CD4-positive, alpha-beta T cell treated with Interferon alpha-2 for 1 hour (primary cell): Measurements from ENCODE around the gene ZBTB46.
"Not testable (repeated sequence)": the region's sequence is repeated elsewhere in the genome, so short reads cannot be mapped to it uniquely, and the experiment has no call there.

Source experiments
- DNase-seq, 2 donors: peaks; one replicate each; pipeline ENCODE4 v3.0.0-alpha.2; 2020 to 2022

Gene ZBTB46

GRCh38 chr20:63814891-63815614 lies 16.0 kb downstream of the ZBTB46 start:
- DNase-seq = no peak

DNA sequence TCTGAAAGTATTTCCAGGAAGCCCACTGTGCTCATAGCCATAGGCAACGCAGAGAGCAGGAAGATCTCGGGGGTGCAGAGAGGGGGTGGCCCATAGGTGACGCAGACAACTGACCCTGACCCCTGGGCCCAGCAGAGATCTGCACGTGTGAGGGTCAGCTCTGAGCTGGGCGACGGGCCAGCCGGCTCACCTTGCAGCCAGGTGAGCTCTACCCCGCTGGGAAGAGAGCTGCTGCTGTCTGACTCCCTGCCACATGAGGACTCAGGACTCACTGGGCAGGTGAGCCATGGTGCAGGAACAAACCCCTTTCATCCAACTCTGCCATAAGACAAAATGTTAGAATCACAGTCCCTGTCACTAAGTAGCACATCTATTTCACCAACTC lies 19.6 kb downstream of the ZBTB46 start:
- DNase-seq = no peak

DNA sequence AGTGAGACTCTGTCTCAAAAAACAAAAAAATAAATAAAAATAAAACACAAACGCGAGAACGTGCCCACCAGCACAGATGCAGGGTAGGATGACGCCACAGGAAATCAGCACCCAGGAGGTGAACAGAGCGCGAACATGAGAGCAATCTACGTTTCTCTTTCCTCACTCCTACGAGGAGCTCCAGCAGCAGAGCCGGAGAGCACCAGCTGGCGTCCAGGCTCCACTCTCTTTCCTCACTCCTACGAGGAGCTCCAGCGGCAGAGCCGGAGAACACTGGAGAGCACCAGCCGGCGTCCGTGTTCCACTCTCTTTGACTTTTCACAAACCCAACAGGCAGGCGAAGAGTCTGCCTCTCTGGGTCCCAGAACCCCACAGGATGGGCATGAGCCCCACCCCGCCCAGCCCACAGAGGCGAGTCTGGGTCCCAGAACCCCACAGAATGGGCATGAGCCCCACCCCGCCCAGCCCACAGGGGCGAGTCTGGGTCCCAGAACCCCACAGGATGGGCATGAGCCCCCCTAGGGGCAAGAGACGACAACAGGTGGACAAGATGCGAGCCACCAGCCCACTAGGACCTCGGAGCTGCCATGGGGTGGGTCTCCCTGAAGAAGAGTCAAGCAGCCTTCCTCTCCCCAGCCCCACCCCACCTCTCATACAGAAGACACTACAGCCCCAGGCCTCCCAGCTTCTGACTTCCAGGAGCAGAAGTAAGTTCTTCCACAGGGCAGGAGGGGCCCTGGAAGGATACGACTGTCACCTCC lies 20.2 kb downstream of the ZBTB46 start:
- DNase-seq = no peak

- no peak for DNase-seq
These were observed 21.2 kb downstream of the ZBTB46 start for GRCh38 chr20:63809856-63810255.

GRCh38 chr20:63808964-63809674 lies 21.9 kb downstream of the ZBTB46 start:
- DNase-seq = no peak

GRCh38 chr20:63808145-63808724 lies 22.8 kb downstream of the ZBTB46 start:
- no peak for DNase-seq

DNA sequence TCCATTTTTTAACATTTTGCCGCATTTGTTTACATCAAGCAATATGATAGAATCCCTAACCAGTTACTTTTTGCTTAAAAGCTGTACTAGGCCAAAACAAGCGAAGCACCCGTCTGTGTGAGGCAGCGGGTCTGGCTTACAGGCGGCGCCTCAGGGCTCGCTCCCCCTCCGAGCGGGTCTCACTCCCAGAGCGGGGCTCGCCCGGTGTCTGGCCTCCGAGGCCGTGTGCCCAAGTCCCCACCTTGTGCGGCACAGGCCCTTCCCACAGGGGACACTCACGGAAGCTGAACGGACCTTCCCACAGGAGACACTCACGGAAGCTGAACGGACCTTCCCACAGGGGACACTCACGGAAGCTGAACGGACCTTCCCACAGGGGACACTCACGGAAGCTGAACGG lies 23.4 kb downstream of the ZBTB46 start:
- DNase-seq = no peak

GRCh38 chr20:63804308-63804636 lies 26.8 kb downstream of the ZBTB46 start:
- no peak for DNase-seq

- no peak for DNase-seq
These were observed 28.4 kb downstream of the ZBTB46 start for GRCh38 chr20:63802469-63803240.

DNA sequence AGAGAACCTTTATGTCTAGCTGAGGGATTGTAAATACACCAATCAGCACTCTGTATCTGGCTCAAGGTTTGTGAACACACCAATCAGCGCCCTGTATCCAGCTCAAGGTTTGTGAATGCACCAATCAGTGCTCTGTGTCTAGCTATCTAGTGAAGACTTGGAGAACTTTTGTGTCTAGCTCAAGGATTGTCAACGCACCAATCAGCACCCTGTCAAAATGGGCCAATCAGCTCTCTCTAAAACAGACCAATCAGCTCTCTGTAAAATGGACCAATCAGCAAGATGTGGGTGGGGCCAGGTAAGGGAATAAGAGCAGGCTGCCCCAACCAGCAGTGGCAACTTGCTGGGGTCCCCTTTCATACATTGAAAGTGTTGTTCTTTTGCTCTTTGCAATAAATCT lies 29.9 kb downstream of the ZBTB46 start:
- not testable (repeated sequence) for DNase-seq

- not testable (repeated sequence) for DNase-seq
These were observed 30.7 kb downstream of the ZBTB46 start for GRCh38 chr20:63800411-63800810.

GRCh38 chr20:63799127-63799526 lies 31.9 kb downstream of the ZBTB46 start:
- DNase-seq = not testable (repeated sequence)

DNA sequence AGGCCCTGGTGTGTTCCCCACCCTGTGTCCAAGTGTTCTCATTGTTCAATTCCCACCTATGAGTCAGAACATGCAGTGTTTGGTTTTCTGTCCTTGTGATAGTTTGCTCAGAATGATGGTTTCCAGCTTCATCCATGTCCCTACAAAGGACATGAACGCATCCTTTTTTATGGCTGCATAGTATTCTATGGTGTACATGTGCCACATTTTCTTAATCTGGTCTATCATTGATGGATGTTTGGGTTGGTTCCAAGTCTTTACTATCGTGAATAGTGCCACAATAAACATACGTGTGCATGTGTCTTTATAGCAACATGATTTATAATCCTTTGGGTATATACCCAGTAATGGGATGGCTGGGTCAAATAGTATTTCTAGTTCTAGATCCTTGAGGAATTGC lies 33.9 kb downstream of the ZBTB46 start:
- not testable (repeated sequence) for DNase-seq

GRCh38 chr20:63795178-63795830 lies 35.8 kb downstream of the ZBTB46 start:
- DNase-seq = no peak

- DNase-seq = no peak
These were observed 36.5 kb downstream of the ZBTB46 start for GRCh38 chr20:63794614-63795013.

GRCh38 chr20:63792866-63793265 lies 38.2 kb downstream of the ZBTB46 start:
- no peak for DNase-seq

DNA sequence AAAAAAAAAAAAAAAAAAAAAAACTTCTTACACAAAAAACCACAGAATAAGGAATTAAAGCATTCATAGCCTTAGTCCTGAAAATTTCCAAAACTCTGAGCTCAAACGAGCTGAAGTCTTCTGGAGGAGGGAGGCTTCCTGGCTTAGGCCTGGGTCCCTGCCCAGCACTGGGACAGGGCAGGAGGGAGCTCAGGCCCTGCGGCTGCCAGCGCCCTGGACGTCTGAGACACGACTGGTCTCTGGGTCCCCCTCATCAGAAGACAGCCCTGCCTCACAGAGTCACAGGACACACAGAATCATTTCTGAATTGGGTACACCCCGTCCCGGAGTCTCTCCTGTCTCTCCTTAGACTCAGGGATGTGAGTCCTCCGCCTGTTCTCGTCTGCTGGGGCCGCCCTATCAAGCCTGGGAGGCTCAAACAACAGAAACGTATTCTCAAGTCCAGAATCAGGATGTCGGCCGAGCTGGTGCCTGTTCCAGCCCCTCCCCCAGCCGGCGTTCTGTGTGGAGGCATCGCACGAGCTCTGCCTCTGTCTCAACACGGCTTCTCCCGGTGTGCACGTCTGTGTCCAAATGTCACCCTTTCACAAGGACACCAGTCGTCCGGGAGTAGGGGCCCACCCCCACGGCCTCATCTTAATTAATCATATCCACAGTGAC lies 39.4 kb downstream of the ZBTB46 start:
- no peak for DNase-seq

- no peak for DNase-seq
These were observed 40.4 kb downstream of the ZBTB46 start for GRCh38 chr20:63790572-63791168.

DNA sequence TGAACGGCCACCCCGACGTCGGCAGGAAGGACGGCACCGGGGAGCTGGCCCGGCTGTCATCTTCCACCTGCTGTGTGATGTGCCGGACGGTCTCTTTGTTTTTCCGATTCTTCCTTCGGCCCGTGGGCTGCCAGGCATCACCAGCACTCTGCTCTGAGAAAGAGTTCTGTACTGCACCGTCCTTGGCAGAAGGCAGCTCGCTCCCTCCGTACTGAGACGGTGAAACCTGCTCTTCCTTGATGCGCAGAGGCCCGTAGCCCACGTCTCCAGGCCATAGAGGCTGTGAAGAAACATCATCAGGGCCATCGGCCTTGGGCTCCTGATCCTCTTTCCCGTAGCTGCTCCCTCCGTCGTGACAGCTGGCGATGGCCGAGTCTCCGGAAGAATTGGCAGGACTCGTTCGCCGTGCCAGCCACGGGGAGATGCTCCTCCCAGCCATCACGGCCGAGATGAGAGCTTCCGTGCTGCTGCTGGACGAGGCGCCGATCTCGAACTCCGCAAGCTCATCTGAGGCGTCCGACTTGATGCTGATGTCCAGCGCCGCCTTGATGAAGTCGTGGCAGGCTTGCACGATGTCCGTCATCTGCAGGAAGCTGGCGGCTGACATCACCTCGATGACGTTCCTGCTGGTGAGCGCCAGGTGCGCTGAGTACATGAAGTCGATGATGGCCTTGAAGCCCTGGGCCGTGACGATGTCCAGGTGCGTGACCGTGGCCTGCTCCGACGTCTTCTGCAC lies 41.1 kb downstream of the ZBTB46 start:
- no peak for DNase-seq

DNA sequence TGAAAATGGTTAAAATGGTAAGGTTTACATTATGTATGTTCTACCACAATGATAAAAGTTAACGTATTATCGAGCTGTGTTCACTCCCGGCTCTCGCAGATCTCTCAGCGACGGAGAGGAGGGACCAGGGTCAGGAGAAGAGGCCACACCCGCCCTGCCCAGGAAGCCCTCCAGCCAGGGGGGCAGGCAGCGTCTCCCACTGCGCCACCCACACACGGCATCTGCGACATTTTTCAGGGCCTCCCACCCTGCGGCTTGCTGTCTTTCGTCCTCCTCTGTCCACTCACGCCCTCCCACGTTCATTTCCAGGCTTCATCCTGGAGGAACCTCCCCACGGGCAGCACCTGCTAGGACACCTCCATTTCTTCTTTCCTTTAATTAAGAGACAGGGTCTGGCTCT lies 43.3 kb downstream of the ZBTB46 start:
- DNase-seq = no peak

GRCh38 chr20:63787302-63787701 lies 43.8 kb downstream of the ZBTB46 start:
- no peak for DNase-seq
